GM18498 (cell line): ENCODE data around the gene FADS1.
A peak's percentile ranks its signal among the peaks of the same experiment; 100 is the strongest.

Experiments
- ATAC-seq: cut with Tn5 transposase; IDR thresholded peaks from one replicate; pipeline ENCODE4 v1.9.1; 2021; ENCODE audit warnings: mild to moderate bottlenecking, moderate library complexity; ENCODE audit not compliant: unreplicated experiment

Gene FADS1

DNA sequence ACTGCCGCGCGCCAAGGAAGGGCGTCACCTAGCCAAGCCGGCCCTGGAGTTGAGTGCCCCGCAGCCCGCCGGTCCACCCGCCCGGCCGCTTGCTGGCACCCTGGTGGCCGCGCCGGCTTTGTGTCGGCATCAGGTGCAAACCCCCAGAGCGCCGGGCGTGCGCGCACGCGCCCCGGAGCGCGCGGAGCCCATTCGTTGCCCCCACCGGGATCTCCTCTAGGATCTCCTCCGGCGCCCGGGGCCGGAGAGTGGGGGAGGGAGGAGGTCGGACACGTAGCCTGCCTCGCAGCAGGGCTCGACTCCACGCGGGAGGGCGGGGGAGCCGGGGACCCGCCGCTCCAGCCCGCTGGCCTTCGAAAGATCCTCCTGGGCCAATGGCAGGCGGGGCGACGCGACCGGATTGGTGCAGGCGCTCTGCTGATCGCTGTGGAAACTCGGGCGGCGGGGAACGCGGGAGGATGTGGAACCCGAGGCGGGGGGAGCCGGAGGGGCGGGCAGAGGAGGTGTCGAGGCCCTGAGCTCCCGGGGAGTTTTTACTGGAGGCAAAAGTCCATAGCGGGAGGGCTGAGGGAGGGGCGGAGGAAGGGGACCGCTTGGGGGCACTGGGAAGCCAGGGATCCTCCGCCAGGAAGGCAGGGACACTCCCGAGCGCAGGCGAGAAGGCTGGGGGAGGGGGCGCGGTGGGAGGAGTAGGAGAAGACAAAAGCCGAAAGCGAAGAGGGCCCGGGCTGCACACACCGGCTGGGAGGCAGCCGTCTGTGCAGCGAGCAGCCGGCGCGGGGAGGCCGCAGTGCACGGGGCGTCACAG, 11.0 kb upstream of the FADS1 start, which contains the start of gene FADS2:
TSS of gene FADS2 (plus strand) at position 730 of the 808 bp plus-strand sequence. CDS start 91 bp downstream, outside the sequence.
- peak; percentile 74 for ATAC-seq

GRCh38 chr11:61826930-61827570, 10.2 kb upstream of the FADS1 start:
- peak; percentile 7 for ATAC-seq

GRCh38 chr11:61820174-61820573, 3.4 kb upstream of the FADS1 start:
- no peak for ATAC-seq

DNA sequence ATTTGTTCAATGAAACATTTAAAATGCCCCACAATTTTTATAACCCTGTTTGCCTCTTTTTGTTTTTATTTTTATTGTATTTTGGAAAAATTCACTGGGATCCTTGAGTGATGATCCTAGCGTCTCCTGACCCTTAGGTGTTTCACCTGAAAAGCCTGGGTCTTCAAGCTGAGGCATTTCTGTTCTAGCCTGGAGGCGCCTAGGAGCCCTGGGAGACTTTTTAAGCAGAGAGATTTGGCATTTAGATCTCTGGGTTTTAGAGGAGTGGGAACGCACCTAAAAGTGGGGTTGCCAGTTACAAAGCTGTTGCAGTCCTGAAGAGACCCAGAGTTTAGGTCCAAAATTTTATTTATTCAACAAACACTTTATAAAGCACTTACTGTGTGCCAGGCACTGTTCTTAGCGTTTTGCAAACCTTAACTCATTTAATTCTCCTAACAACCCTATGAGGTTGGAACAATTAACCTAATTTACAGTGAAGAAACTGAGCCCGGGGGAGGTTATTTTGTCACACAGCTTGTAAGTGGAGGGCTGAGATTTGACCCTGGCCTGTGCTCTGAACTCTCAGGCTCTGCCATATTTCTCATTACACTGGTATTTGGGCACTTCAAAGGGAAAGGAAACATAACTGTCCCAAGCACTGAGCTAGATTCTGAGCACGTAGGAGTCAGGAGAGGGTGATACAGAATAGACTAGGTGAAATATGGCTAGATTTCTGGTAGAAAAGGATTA, 834 bp upstream of the FADS1 start:
- ATAC-seq = no peak

GRCh38 chr11:61815790-61816735, 740 bp downstream of the FADS1 start:
- ATAC-seq = peak; percentile 39

GRCh38 chr11:61814958-61815789, 1.6 kb downstream of the FADS1 start:
- peak; percentile 42 for ATAC-seq

GRCh38 chr11:61814247-61814957, 2.4 kb downstream of the FADS1 start:
- ATAC-seq = no peak

DNA sequence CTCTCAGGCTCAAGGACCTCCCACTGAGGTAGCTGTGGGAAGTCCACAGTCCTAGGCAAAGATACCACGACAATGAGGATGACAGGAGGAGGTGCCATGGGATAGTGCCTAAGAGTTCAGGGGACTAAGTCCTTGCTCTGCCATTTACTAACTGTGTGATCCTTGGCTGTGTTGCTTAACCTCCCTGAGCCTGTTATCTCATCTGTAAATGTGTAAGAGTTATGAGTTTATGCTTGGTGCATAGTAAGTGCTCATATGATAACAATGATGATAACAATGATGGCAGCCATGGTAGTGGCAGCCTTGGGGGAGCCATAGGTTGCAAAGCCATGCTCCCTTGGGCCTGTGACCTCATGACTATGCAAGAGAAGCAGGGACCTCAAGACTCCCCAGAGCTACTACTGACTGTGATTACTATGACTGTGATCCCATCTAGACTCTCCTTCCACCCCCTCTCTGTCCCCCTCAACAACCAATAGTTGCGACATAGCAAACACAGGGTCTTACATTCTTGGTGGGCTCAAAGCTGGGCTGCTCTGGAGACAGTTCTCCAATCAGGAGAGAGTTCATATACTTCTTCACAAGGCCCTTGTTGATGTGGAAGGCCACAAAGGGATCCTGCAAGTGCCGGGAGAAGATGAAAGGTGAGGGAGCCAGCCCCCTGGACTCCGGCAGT, 3.9 kb downstream of the FADS1 start:
- no peak for ATAC-seq

- no peak for ATAC-seq
These were observed 5.0 kb downstream of the FADS1 start for GRCh38 chr11:61811831-61812230.

DNA sequence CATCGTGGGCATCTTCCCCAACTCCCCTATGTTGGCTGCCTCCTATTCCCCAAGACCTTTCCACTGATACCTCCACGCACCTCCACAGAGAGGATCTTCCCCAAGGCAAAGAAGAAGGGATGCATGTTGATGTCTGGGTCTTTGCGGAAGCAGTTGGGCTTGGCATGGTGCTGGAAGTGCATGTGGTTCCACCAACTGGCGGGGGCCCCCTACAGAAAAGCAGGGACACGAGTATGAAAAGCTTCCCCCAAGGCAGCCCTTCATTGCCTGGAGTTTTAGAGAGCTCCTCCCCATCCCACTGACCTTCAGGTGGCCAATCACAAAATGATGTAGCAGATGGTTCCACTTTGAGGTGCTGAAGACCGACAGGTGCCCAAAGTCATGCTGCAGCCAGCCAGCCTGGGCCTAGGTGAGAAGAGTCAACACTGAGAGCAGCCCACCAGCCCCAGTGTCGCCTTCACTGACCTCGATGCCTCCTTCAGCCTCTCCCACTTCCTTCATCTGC, 6.1 kb downstream of the FADS1 start:
- no peak for ATAC-seq

DNA sequence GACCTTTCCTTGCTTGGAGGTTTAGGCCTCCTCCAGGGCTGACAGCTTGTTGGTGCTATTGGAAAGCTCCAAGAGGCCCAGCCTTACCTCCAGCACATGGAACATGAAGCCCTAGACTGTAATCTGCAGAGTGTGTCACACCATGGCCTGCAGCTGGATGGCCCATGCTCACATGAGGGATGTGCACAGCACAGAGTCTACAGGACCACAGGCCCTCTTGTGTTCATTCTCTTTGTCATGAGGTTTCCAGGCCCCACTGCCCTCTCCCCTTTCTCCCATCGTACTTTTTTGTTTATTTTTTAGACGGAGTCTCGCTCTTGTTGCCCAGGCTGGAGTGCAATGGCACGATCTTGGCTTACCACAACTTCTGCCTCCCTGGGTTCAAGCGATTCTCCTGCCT, 10.0 kb downstream of the FADS1 start:
- no peak for ATAC-seq

DNA sequence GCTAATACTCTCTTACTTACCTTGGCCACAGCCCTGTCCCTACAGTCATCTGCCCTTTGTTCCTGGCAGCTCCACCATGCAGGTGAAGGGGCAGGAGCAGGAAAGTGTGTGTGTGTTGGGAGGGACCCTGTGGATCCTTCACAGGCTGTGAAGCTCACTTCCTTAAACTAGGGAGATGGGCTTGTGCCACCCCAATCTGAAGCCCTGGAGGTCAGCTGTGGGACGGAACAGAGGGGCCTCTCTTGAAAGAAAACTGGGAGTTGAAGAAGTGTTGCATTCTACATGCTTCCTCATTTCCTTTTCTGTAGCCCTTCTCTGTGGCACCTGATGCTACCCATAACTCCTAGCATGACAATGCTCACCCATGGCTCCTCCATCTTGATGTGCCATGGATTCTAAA, 11.7 kb downstream of the FADS1 start:
- ATAC-seq = no peak

- no peak for ATAC-seq
These were observed 12.7 kb downstream of the FADS1 start for GRCh38 chr11:61803889-61804647.

- ATAC-seq = no peak
These were observed 14.2 kb downstream of the FADS1 start for GRCh38 chr11:61802605-61803004.

DNA sequence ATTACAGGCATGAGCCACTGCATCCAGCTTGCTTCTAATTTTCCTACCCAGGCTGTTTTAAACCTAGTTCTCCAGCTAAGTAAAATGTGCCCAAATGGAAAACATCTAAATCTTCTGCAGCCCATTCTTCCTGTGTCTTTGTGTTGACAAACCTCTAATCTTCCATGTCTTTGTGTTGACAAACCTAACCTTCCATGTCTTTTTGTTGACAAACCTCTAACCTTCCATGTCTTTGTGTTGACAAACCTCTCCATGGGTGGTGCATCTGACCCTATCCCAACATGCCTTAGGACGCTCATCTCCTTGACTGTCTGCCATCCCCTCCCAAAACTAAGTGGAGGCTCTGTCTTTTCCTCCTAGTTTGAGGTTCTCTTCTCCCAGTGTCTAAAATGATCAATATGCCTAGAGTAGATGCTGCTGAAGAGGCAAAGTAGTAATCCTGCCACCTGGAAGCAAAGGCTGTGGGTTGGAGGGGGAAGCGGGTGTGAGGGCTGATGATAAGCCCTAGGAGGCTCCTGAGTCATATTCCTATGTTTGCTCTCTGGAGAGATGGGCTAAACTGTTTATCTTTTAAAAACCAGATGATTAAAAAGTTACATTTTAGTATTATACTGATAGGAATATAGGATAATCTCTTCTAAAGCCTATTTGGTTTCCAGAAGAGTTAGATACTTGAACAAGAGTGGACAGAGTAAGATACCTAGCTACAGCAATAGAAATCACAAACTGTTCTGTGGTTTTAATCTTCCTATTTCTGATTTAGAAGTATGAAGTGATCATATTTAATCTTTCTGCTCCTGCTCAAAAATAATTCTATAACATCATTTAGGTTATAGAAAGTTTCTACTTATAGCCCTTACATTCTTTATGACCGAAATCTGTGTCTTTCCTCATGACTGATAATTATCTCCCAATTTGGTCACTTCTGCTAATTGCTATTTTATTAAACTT, 16.2 kb downstream of the FADS1 start:
- no peak for ATAC-seq

- ATAC-seq = no peak
These were observed 17.0 kb downstream of the FADS1 start for GRCh38 chr11:61799665-61800284.
